Mammary epithelial cell (primary cell): ENCODE results near the gene MYH14.

Source experiments
- EZH2 ChIP-seq: IDR thresholded peaks from 2 replicates; pipeline ENCODE4 v1.6.1; 2012; ENCODE audit warnings: low read length, inconsistent platforms, borderline replicate concordance
- TF ChIP-seq, protein P1 (sequence below), 2 donors: IDR thresholded peaks in 1 of 2; conservative IDR thresholded peaks in 1 of 2; 2 replicates each; pipeline ENCODE4 v1.5.1; 2011 to 2012; ENCODE audit warnings: inconsistent platforms in 2 of 2, low read length in 2 of 2, mild to moderate bottlenecking in 2 of 2, control low read depth in 1 of 2, low read depth in 1 of 2; ENCODE audit not compliant: insufficient read depth in 1 of 2; ENCODE audit errors: extremely low read depth in 1 of 2

- TF ChIP-seq, protein P1, sequence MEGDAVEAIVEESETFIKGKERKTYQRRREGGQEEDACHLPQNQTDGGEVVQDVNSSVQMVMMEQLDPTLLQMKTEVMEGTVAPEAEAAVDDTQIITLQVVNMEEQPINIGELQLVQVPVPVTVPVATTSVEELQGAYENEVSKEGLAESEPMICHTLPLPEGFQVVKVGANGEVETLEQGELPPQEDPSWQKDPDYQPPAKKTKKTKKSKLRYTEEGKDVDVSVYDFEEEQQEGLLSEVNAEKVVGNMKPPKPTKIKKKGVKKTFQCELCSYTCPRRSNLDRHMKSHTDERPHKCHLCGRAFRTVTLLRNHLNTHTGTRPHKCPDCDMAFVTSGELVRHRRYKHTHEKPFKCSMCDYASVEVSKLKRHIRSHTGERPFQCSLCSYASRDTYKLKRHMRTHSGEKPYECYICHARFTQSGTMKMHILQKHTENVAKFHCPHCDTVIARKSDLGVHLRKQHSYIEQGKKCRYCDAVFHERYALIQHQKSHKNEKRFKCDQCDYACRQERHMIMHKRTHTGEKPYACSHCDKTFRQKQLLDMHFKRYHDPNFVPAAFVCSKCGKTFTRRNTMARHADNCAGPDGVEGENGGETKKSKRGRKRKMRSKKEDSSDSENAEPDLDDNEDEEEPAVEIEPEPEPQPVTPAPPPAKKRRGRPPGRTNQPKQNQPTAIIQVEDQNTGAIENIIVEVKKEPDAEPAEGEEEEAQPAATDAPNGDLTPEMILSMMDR (conservative IDR thresholded peaks at IDR 0.05 in 1 of 2, IDR thresholded peaks at IDR 0.05 in 1 of 2; ENCODE audit: extremely low read depth in 1 of 2, insufficient read depth in 1 of 2, low read depth in 1 of 2, low read length in 2 of 2), result no peak
- no peak for TF ChIP-seq EZH2
Observed at GRCh38 chr19:50340331-50340730, 136.9 kb downstream of the MYH14 start.
